SK-N-SH treated with all-trans-retinoic acid at 6 μM for 48 hours (cell line): ENCODE results near the gene TMPRSS12.

Experiments used
- ATAC-seq: fragments of 200-7000 bp; cut with Tn5 transposase; 3 replicates; pipeline ENCODE4 v1.9.1; 2020; ENCODE audit warnings: mild to moderate bottlenecking, moderate library complexity
- ARNTL ChIP-seq: fragments of 450-650 bp; formaldehyde crosslinking; IDR thresholded peaks from 2 replicates; pipeline ENCODE4 v1.5.0; 2020; ENCODE audit warnings: low read depth, mild to moderate bottlenecking, moderate library complexity, borderline replicate concordance
- BACH2 ChIP-seq: fragments of 250-450 bp; sonication (Bioruptor Pico); IDR thresholded peaks from 2 replicates; pipeline ENCODE4 v1.9.0; 2021; ENCODE audit warnings: mild to moderate bottlenecking, borderline replicate concordance
- CREB5 ChIP-seq: fragments of 250-450 bp; sonication (Bioruptor Pico); IDR thresholded peaks from 2 replicates; pipeline ENCODE4 v1.5.1; 2020; ENCODE audit warnings: low read depth, mild to moderate bottlenecking, moderate library complexity
- CSDC2 ChIP-seq: fragments of 250-450 bp; sonication (Bioruptor Pico); IDR thresholded peaks from 2 replicates; pipeline ENCODE4 v1.5.0; 2020; ENCODE audit warnings: mild to moderate bottlenecking, moderate library complexity
- CSRNP3 ChIP-seq: fragments of 250-450 bp; sonication (Bioruptor Pico); IDR thresholded peaks from 2 replicates; pipeline ENCODE4 v1.5.1; 2021; ENCODE audit warnings: mild to moderate bottlenecking, moderate library complexity
- ESRRG ChIP-seq: fragments of 250-450 bp; sonication (Bioruptor Pico); IDR thresholded peaks from 2 replicates; pipeline ENCODE4 v1.6.1; 2021; ENCODE audit warnings: mild to moderate bottlenecking
- GLIS3 ChIP-seq: fragments of 250-450 bp; sonication (Bioruptor Pico); IDR thresholded peaks from 2 replicates; pipeline ENCODE4 v1.5.0; 2020; ENCODE audit warnings: mild to moderate bottlenecking, moderate library complexity
- ISL1 ChIP-seq: fragments of 250-450 bp; sonication (Bioruptor Pico); IDR thresholded peaks from 2 replicates; pipeline ENCODE4 v2.1.2; 2022; ENCODE audit warnings: mild to moderate bottlenecking, moderate library complexity
- OSR1 ChIP-seq: fragments of 250-450 bp; sonication (Bioruptor Pico); IDR thresholded peaks from 2 replicates; pipeline ENCODE4 v1.8.0; 2022; ENCODE audit warnings: moderate library complexity, mild to moderate bottlenecking, inconsistent platforms
- PATZ1 ChIP-seq: fragments of 250-450 bp; sonication (Bioruptor Pico); IDR thresholded peaks from 2 replicates; pipeline ENCODE4 v1.8.0; 2020; ENCODE audit warnings: mild to moderate bottlenecking, moderate library complexity, borderline replicate concordance
- POU6F1 ChIP-seq: fragments of 250-450 bp; sonication (Bioruptor Pico); IDR thresholded peaks from 2 replicates; pipeline ENCODE4 v1.8.0; 2021; ENCODE audit warnings: low read depth, mild to moderate bottlenecking, moderate library complexity, borderline replicate concordance
- PPARA ChIP-seq: fragments of 250-450 bp; sonication (Bioruptor Pico); IDR thresholded peaks from 2 replicates; pipeline ENCODE4 v1.5.0; 2020; ENCODE audit warnings: mild to moderate bottlenecking, borderline replicate concordance
- SNAI2 ChIP-seq: fragments of 250-450 bp; sonication (Bioruptor Pico); IDR thresholded peaks from 2 replicates; pipeline ENCODE4 v1.5.0; 2020; ENCODE audit warnings: mild to moderate bottlenecking, moderate library complexity
- TCF4 ChIP-seq: fragments of 250-450 bp; sonication (Bioruptor Pico); IDR thresholded peaks from 2 replicates; pipeline ENCODE4 v1.8.0; 2021; ENCODE audit warnings: mild to moderate bottlenecking, moderate library complexity, borderline replicate concordance
- TSHZ2 ChIP-seq: fragments of 250-450 bp; sonication (Bioruptor Pico); IDR thresholded peaks from 2 replicates; pipeline ENCODE4 v1.5.0; 2020; ENCODE audit warnings: mild to moderate bottlenecking, moderate library complexity
- ZC3H10 ChIP-seq: fragments of 250-450 bp; sonication (Bioruptor Pico); IDR thresholded peaks from 2 replicates; pipeline ENCODE4 v1.5.1; 2021; ENCODE audit warnings: mild to moderate bottlenecking, moderate library complexity
- ZFP3 ChIP-seq: fragments of 250-450 bp; sonication (Bioruptor Pico); IDR thresholded peaks from 2 replicates; pipeline ENCODE4 v1.5.0; 2020; ENCODE audit warnings: mild to moderate bottlenecking, moderate library complexity
- ZFP30 ChIP-seq: fragments of 450-650 bp; formaldehyde crosslinking; IDR thresholded peaks from 2 replicates; pipeline ENCODE4 v1.5.0; 2022; ENCODE audit warnings: mild to moderate bottlenecking, moderate library complexity
- ZNF70 ChIP-seq: fragments of 450-650 bp; formaldehyde crosslinking; IDR thresholded peaks from 2 replicates; pipeline ENCODE4 v1.5.0; 2020; ENCODE audit warnings: mild to moderate bottlenecking, moderate library complexity
- ZNF8 ChIP-seq: fragments of 450-650 bp; formaldehyde crosslinking; IDR thresholded peaks from 2 replicates; pipeline ENCODE4 v1.5.0; 2020; ENCODE audit warnings: mild to moderate bottlenecking, moderate library complexity

Gene TMPRSS12

GRCh38 chr12:50918584-50919316, 76.0 kb downstream of the TMPRSS12 start:
- ATAC-seq = no peak

More at GRCh38 chr12:50918584-50919316, 76.0 kb downstream of the TMPRSS12 start:
- no peak for TF ChIP-seq ARNTL
- TF ChIP-seq TSHZ2 (CRISPR knock-in tag) = no peak
- no peak for TF ChIP-seq GLIS3 (CRISPR knock-in tag)
- TF ChIP-seq TCF4 = no peak
- no peak for TF ChIP-seq PPARA (CRISPR knock-in tag)
- no peak for TF ChIP-seq ZFP3 (CRISPR knock-in tag)
- TF ChIP-seq POU6F1 (CRISPR knock-in tag) = no peak
- no peak for TF ChIP-seq ZC3H10 (CRISPR knock-in tag)
- TF ChIP-seq PATZ1 = no peak
- no peak for TF ChIP-seq CSDC2
- TF ChIP-seq ESRRG (CRISPR knock-in tag) = no peak
- TF ChIP-seq ZNF70 (CRISPR knock-in tag) = no peak
- no peak for TF ChIP-seq BACH2 (CRISPR knock-in tag)
- no peak for TF ChIP-seq CREB5 (CRISPR knock-in tag)
- TF ChIP-seq SNAI2 (CRISPR knock-in tag) = no peak
- TF ChIP-seq ZNF8 (CRISPR knock-in tag) = no peak
- no peak for TF ChIP-seq OSR1 (CRISPR knock-in tag)
- TF ChIP-seq ISL1 (CRISPR knock-in tag) = no peak
- no peak for TF ChIP-seq CSRNP3 (CRISPR knock-in tag)
- no peak for TF ChIP-seq ZFP30
